ENCODE data around the gene M1AP.

The M1AP gene

GRCh38 chr2:74537140-74537539 is 111.0 kb downstream of the M1AP start:
- Histone ChIP-seq H3K4me1 (ENCODE audit: insufficient read depth, low read length) (no peaks in the 10 kb centered on the region), H3K27ac (ENCODE audit: low read length) (no peak overlapping the region), H3K36me3 (ENCODE audit: insufficient read depth, low read length) (peaks cover 16% of the 10 kb centered on the region), H3K27me3 (ENCODE audit: insufficient read depth, low read length, poor library complexity) (peaks cover 5% of the 10 kb centered on the region), H4K20me1 (ENCODE audit: insufficient read depth, low read length) (no peaks in the 10 kb centered on the region), H3K79me2 (ENCODE audit: insufficient read depth, low read length) (no peaks in the 10 kb centered on the region), H3K4me3 (ENCODE audit: low read depth in 1 of 2, low read length in 2 of 2) (no peak overlapping the region), H3K9ac (ENCODE audit: low read depth, low read length) (no peak overlapping the region), H3K4me2 (ENCODE audit: insufficient read depth, low read length) (no peak overlapping the region), H3K9me3 (ENCODE audit: insufficient read depth, low read length, severe bottlenecking) (no peaks in the 10 kb centered on the region), H2AFZ (ENCODE audit: low read depth, low read length) (no peak overlapping the region)
- ATAC-seq (ENCODE audit: insufficient read depth, low read depth) (no peak), DNase-seq (no peak)
- TF ChIP-seq CTCF (IDR thresholded peaks at IDR 0.05; ENCODE audit: borderline replicate concordance, extremely low read depth, low read length, poor library complexity, severe bottlenecking) (no peak), EZH2 (IDR thresholded peaks at IDR 0.05; ENCODE audit: borderline replicate concordance, low read depth, low read length, severe bottlenecking) (no peak)

DNA sequence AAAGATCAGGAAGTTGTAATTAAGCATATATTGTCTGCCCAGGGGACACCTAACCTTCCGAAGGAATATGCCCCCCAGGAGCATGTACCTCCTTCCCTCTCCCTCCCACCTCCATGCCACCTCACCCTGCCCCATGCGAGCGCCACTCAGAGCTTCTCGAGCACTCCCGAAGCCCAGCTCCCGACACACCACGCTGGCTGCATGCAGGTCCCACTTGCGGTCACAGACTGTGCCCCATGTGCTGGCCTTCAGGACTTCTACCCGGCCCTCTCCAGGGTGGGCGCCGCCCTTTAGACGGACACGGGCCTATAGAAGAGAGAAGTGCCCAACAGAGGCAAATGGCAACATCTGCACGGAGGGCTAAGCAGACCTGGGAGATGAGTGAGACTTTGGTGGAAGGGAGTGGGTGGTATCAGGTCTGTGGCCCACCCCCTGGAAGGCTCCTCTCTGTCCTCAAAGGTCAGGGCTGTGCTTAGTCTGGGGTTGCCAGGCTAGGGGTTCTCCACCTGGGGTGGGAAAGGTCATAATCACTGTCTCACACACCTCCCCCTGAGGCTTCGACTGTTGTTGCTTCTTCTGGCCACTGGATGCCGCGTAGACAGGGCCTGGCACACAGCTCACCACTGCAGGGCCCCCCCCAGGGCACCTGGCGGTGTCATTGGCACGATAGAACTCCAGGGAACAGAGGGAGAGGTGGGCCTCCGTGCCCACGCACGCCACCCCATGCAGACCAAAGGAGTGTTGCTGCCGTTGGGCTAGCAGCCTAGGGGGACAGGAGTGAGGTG is 111.8 kb downstream of the M1AP start:
- no peak for TF ChIP-seq CTCF (IDR thresholded peaks at IDR 0.05; ENCODE audit: borderline replicate concordance, extremely low read depth, low read length, poor library complexity, severe bottlenecking)
- no peak for TF ChIP-seq EZH2 (IDR thresholded peaks at IDR 0.05; ENCODE audit: borderline replicate concordance, low read depth, low read length, severe bottlenecking)
- ATAC-seq (ENCODE audit: insufficient read depth, low read depth): peak; percentile 23; the same call in 1 of the 3 replicates
- H3K79me2 ChIP-seq (ENCODE audit: insufficient read depth, low read length): no peaks in the 10 kb centered on the region

DNA sequence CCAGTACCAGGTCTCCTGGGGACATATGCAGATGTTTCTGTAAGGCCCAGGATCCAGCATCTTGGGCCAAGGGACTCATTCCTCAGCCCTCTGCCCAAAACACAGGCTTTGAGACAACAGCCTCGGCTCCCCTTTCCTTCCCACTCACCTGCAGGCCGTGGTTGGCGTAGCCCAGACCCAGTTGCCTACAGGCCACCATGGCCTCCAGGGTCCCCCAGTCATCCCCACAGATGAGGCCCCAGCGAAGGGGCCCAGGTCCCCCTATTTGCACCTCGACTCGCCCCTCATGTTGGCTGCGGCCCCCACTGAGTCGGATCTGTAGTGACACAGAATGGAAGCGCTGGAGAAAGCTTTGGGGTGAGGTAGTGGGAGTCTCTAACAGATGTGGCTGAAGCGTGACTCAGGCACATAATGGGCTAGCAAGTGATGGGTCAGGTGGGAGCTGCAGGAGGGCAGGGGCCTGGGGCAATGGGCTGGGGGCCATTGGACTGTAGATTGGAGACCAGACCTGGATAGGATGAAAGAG is 112.6 kb downstream of the M1AP start:
- H3K27me3 ChIP-seq (ENCODE audit: insufficient read depth, low read length, poor library complexity): peaks cover 5% of the 10 kb centered on the region
- H3K36me3 ChIP-seq (ENCODE audit: insufficient read depth, low read length): peaks cover 31% of the 10 kb centered on the region
- no peak overlapping the region for H3K4me3 ChIP-seq (ENCODE audit: low read depth in 1 of 2, low read length in 2 of 2)
- no peak overlapping the region for H3K9ac ChIP-seq (ENCODE audit: low read depth, low read length)
- H3K9me3 ChIP-seq (ENCODE audit: insufficient read depth, low read length, severe bottlenecking): no peaks in the 10 kb centered on the region
- no peak for ATAC-seq (ENCODE audit: insufficient read depth, low read depth)
- no peak overlapping the region for H2AFZ ChIP-seq (ENCODE audit: low read depth, low read length)
- no peak overlapping the region for H3K27ac ChIP-seq (ENCODE audit: low read length)
- H3K4me1 ChIP-seq (ENCODE audit: insufficient read depth, low read length): peaks cover 16% of the 10 kb centered on the region
- peaks cover 8% of the 10 kb centered on the region for H3K79me2 ChIP-seq (ENCODE audit: insufficient read depth, low read length)
- DNase-seq: no peak
- TF ChIP-seq EZH2 (IDR thresholded peaks at IDR 0.05; ENCODE audit: borderline replicate concordance, low read depth, low read length, severe bottlenecking) (no peak), CTCF (IDR thresholded peaks at IDR 0.05; ENCODE audit: borderline replicate concordance, extremely low read depth, low read length, poor library complexity, severe bottlenecking) (no peak)
- H4K20me1 ChIP-seq (ENCODE audit: insufficient read depth, low read length): no peaks in the 10 kb centered on the region
- H3K4me2 ChIP-seq (ENCODE audit: insufficient read depth, low read length): no peak overlapping the region

More for the DNA sequence above, 111.8 kb downstream of the M1AP start:
- Histone ChIP-seq H3K36me3 (ENCODE audit: insufficient read depth, low read length) (peaks cover 23% of the 10 kb centered on the region), H2AFZ (ENCODE audit: low read depth, low read length) (no peak overlapping the region), H3K9me3 (ENCODE audit: insufficient read depth, low read length, severe bottlenecking) (no peaks in the 10 kb centered on the region), H3K4me2 (ENCODE audit: insufficient read depth, low read length) (no peak overlapping the region), H3K27ac (ENCODE audit: low read length) (no peak overlapping the region), H3K27me3 (ENCODE audit: insufficient read depth, low read length, poor library complexity) (peaks cover 5% of the 10 kb centered on the region), H4K20me1 (ENCODE audit: insufficient read depth, low read length) (no peaks in the 10 kb centered on the region), H3K4me1 (ENCODE audit: insufficient read depth, low read length) (peaks cover 7% of the 10 kb centered on the region), H3K4me3 (ENCODE audit: low read depth in 1 of 2, low read length in 2 of 2) (no peak overlapping the region), H3K9ac (ENCODE audit: low read depth, low read length) (no peak overlapping the region)
- DNase-seq: no peak

Data from DND-41 (cell line).